Stimulated activated effector memory CD8-positive, alpha-beta T cell treated with anti-CD3 and anti-CD28 coated beads, Interleukin-12 subunit alpha, Interleukin-12 subunit beta, amount 100 ng/mL, for 72 hours (primary cell): Measurements from ENCODE around the gene TMEM63B.
"Not testable (repeated sequence)": the region's sequence is repeated elsewhere in the genome, so short reads cannot be mapped to it uniquely, and the experiment has no call there.

Experiments used
- ATAC-seq: fragments of 150-1000 bp; cut with Tn5 transposase; 2 replicates; pipeline ENCODE4 v1.10.0; 2021
- DNase-seq, 2 donors: peaks; one replicate each; pipeline ENCODE4 v3.0.0; 2021 to 2022; ENCODE audit warnings: low spot score in 2 of 2
- H3K27ac Mint-ChIP-seq: one replicate; pipeline ENCODE4 v1.8.0; 2022; ENCODE audit warnings: mild to moderate bottlenecking, mixed read lengths
- H3K36me3 Mint-ChIP-seq: one replicate; pipeline ENCODE4 v1.8.0; 2022; ENCODE audit warnings: mild to moderate bottlenecking, mixed read lengths
- H3K4me1 Mint-ChIP-seq: one replicate; pipeline ENCODE4 v1.8.0; 2022; ENCODE audit warnings: mixed read lengths
- H3K4me3 Mint-ChIP-seq: one replicate; pipeline ENCODE4 v1.8.0; 2022; ENCODE audit warnings: mild to moderate bottlenecking, mixed read lengths
- H3K9me3 Mint-ChIP-seq: one replicate; pipeline ENCODE4 v1.8.0; 2022; ENCODE audit warnings: mixed read lengths

Gene TMEM63B

DNA sequence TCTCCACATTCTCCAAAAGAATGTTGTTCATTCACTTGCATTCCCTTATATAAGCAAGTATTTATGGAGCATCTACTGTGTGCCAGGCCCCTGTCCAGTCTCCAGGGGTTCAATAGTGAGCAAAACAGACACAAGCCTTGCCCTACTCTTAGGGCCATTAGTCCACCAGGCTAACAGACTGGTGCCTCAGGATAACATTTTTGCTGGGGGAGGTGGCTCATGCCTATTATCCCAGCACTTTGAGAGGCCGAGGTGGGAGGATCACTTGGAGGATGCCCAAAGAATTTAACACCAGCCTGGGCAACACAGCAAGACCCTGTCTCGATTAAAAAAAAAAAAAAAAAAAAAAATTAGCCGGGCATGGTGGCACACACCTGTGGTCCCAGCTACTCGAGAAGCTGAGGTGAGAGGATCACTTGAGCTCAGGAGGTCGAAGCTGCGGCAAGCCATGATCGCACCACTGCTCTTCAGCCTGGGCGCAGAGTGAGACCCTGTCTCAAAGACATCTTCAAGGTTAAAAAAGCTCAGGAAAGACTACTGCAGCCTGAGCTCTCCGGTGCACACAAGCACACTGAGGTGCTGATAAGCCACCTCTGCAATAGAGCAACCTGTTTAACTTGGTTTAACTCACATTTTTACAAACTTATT, 51.2 kb downstream of the TMEM63B start:
- H3K27ac Mint-ChIP-seq: no peak overlapping the region
- ATAC-seq (no peak), DNase-seq (no peak)
- peaks cover 17% of the 10 kb centered on the region for H3K4me1 Mint-ChIP-seq
- H3K4me3 Mint-ChIP-seq: no peak overlapping the region
- peaks cover 6% of the 10 kb centered on the region for H3K36me3 Mint-ChIP-seq
- no peaks in the 10 kb centered on the region for H3K9me3 Mint-ChIP-seq

DNA sequence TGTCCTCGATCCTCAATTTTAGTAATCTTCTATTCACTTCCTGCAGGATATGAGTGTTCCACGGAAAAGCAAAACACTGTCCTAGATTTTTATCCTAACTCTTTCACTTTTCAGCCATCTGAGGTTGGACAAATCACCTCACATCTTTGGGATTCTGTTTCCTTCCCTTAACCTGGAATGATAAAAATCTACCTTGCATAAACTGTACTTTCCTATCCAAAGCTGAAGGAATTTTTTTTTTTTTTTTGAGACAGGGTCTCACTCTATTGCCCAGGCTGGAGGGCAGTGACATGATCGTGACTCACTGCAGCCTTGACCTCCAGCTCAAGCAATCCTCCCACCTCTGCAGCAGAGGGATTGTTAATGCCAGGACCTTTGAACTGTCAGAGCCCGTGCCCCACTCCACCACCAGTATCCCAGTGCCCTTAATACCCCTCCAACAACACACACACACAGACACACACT, 51.8 kb downstream of the TMEM63B start:
- ATAC-seq (no peak), DNase-seq (no peak)
- Mint-ChIP-seq H3K4me1 (peaks cover 17% of the 10 kb centered on the region), H3K27ac (no peak overlapping the region), H3K9me3 (no peaks in the 10 kb centered on the region), H3K4me3 (no peak overlapping the region), H3K36me3 (peaks cover 6% of the 10 kb centered on the region)

DNA sequence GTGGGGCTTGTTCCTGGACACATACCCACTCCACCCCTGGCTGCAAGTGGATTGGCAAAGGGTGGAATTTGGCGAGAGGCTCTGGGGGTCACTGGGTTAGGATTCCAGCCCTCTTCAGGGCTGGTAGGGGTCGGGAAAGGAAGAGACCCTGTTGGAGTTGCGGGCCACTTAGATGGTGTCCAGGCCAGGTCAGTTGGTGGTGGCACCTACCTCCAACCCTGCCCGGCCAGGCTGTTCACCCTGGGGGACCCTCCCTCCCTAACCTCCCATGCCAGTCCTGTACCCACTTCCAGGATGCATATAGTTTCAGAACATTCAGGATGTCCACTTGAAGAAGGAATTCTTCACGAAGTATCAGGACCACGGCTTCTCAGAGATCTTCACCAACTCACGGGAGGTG, 52.3 kb downstream of the TMEM63B start:
- no peak for DNase-seq

DNA sequence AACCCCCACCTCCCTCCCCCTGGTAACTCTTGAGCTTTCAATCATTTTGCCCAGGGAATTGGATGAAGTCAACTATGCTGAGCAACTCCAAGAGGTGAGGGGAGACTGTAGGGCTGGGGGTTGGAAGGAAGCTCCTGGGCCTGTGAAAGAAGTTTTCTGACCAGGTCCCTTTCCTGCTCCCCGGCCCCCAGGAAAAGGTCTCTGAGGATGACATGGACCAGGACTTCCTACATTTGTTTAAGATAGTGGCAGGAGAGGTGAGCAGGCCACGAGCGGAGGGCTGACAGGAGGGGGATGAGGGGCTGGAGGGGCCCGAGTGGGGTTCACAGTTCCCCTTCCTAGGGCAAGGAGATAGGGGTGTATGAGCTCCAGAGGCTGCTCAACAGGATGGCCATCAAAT, 53.1 kb downstream of the TMEM63B start:
- H3K9me3 Mint-ChIP-seq: no peaks in the 10 kb centered on the region
- ATAC-seq (no peak), DNase-seq (no peak)
- H3K4me1 Mint-ChIP-seq: peaks cover 17% of the 10 kb centered on the region
- peaks cover 6% of the 10 kb centered on the region for H3K36me3 Mint-ChIP-seq
- H3K27ac Mint-ChIP-seq: no peak overlapping the region
- H3K4me3 Mint-ChIP-seq: no peak overlapping the region

More for the DNA sequence above, 52.3 kb downstream of the TMEM63B start:
- no peak overlapping the region for H3K27ac Mint-ChIP-seq
- H3K4me1 Mint-ChIP-seq: peaks cover 17% of the 10 kb centered on the region
- no peaks in the 10 kb centered on the region for H3K9me3 Mint-ChIP-seq
- no peak for ATAC-seq
- peaks cover 6% of the 10 kb centered on the region for H3K36me3 Mint-ChIP-seq
- H3K4me3 Mint-ChIP-seq: no peak overlapping the region

DNA sequence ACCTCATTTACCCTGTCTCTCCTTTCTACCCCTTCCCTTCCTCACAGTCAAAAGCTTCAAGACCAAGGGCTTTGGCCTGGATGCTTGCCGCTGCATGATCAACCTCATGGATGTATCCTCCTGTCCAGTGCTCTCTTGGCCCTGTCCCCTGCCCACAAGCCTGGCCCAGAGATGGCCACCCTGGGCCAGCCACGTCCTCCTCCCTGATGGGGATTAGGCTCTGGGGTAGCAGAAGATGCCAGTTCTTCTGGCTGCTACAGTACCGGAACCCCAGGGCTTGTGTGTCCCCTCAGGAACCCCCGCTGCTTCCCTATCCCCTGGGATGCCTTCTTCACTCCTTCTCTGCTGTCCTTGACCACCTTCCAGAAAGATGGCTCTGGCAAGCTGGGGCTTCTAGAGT, 53.5 kb downstream of the TMEM63B start:
- Mint-ChIP-seq H3K4me3 (no peak overlapping the region), H3K36me3 (peaks cover 6% of the 10 kb centered on the region), H3K4me1 (peaks cover 18% of the 10 kb centered on the region), H3K9me3 (no peaks in the 10 kb centered on the region), H3K27ac (no peak overlapping the region)
- ATAC-seq (no peak), DNase-seq (no peak)

DNA sequence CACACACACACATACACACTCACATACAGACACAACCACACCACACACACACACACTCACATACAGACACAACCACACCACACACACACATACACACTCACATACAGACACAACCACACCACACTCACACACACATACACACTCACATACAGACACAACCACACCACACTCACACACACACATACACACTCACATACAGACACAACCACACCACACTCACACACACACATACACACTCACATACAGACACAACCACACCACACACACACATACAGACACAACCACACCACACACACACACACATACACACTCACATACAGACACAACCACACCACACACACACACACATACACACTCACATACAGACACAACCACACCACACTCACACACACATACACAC, 54.4 kb downstream of the TMEM63B start:
- not testable (repeated sequence) for H3K4me3 Mint-ChIP-seq, H3K9me3 Mint-ChIP-seq, DNase-seq, ATAC-seq, H3K27ac Mint-ChIP-seq, H3K36me3 Mint-ChIP-seq
- peaks cover 16% of the 10 kb centered on the region for H3K4me1 Mint-ChIP-seq

DNA sequence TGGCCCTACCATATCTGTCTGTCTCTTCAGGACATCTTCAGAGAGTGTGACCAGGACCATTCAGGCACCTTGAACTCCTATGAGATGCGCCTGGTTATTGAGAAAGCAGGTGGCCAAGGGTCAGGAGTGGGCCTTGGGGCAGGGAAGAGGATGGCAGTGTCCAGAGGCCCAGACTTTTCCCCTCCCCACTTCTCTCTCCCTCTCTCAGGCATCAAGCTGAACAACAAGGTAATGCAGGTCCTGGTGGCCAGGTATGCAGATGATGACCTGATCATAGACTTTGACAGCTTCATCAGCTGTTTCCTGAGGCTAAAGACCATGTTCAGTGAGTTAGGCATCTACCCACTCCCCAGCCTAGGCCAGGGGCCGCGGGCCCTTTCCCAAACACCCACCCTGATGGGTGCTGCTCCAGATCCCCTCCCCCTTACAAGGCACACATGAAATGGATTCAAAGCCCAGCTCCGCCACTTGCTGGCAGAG, 55.6 kb downstream of the TMEM63B start:
- DNase-seq (no peak), ATAC-seq (no peak)
- Mint-ChIP-seq H3K4me1 (peaks cover 8% of the 10 kb centered on the region), H3K4me3 (no peak overlapping the region), H3K36me3 (no peaks in the 10 kb centered on the region), H3K9me3 (no peaks in the 10 kb centered on the region), H3K27ac (no peak overlapping the region)

DNA sequence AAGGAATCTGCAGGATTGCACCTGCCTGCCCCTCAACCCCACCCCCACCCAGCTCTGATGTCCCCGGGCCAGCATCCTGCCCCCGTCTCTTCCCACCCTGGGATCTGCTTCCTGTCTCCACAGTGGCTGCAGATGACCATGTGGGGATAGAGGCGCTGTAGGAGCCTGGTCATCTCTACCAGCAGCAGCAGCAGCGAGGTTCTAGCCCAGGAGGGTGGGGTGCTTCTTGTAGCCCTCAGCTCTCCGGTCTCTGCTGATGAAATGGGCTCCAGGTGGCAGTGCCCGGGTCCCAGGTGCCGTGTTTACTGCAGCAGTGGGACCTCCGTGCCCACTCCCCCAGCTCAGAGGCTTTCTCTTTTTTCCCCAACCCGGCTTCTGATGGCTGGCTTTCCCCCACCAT, 56.4 kb downstream of the TMEM63B start:
- H3K36me3 Mint-ChIP-seq: no peaks in the 10 kb centered on the region
- ATAC-seq: no peak
- H3K4me1 Mint-ChIP-seq: peaks cover 8% of the 10 kb centered on the region
- H3K4me3 Mint-ChIP-seq: no peak overlapping the region
- H3K27ac Mint-ChIP-seq: no peak overlapping the region
- H3K9me3 Mint-ChIP-seq: no peaks in the 10 kb centered on the region
- DNase-seq: no peak

DNA sequence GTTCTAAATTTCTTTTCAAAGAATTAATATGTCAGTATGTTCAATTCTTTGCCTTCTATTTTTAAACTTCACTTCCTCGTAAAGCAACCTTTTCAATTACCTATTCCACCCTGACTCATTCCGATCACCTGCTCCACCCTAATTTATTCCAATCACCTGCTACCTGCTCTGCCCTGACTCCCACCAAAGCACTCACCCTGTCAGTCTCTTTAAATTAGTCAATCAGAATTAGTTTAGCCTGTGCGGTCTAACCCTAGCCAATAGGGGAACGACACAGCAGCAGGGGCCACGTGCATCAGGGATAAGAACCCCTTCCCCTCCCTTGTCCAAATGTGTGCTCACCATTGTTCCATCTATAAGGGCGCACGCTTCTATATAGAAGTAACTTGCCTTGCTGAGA, 58.0 kb downstream of the TMEM63B start:
- H3K4me3 Mint-ChIP-seq, H3K4me1 Mint-ChIP-seq, H3K27ac Mint-ChIP-seq, ATAC-seq, H3K36me3 Mint-ChIP-seq, H3K9me3 Mint-ChIP-seq, DNase-seq: not testable (repeated sequence)

DNA sequence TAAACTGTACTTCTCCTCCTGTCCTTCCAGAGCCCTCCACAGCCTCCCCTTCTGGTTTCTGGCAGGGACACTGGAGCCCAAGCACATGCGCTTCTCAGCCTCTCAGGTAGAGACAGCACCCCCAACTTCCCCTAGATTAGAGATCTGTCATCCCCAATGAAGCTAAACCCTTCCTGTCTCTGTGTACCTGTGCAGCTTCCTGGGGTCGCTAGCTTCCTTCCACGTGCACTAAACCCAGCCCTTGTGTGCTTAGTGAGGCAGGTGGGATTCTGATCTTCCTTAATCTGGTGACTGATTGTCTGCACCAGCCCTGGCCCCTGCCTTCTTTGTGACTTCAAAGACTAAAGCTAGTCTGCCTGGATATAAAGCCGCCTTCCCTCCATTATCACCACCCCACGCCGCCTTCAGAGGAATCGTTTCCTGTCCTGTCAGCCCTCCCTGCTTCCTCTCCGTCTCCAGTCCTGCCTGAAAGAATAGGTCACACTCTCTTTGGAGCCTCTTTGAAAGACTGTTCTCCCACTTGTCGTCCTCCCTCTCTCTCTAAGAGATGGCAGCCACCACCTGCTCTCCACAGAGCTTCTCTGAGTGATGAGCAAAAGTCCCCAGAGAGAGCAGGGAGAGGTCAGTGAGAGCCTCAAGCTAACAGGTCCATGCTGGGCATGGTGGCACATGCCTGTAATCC, 58.7 kb downstream of the TMEM63B start:
- ATAC-seq (no peak), DNase-seq (no peak)
- Mint-ChIP-seq H3K36me3 (no peaks in the 10 kb centered on the region), H3K9me3 (no peaks in the 10 kb centered on the region), H3K4me1 (peaks cover 8% of the 10 kb centered on the region), H3K27ac (peak overlapping the region; percentile 4), H3K4me3 (no peak overlapping the region)

DNA sequence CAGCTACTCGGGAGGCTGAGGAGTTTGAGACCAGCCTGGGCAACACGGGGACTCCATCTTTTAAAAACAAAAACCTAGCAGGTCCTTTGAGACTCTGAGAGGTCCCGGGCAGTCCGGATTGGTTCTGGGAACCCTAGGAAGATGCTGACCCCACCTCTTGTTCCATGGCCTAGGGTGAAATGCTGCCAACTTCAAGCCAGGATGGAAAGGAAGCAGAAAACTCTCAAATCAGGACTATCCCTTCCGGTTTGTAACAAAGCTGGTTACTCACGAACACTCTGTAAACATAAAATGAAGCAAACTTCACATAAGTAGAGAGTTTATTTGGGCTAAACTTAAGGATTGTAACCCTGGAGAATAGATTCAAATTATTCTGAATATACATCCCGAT, 59.3 kb downstream of the TMEM63B start:
- Mint-ChIP-seq H3K9me3 (no peaks in the 10 kb centered on the region), H3K36me3 (no peaks in the 10 kb centered on the region), H3K27ac (peak overlapping the region; percentile 4), H3K4me1 (peaks cover 8% of the 10 kb centered on the region), H3K4me3 (no peak overlapping the region)
- DNase-seq (no peak), ATAC-seq (no peak)

DNA sequence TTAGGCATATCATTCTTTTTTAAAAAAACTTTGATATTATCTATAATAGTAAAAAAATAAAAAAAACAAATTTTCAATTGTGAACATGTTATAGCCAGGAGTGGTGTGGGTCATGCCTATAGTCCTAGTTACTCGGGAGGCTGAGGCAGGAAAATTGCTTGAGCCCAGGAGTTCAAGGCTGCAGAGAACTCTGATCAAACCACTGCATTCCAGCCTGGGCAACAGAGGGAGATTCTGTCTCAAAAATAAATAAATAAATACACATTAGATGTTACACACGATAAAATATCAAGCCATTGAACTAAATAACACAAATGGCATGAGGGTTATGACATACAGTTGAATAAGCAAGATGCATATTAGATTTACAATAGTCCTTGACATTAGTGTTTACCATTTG, 61.5 kb downstream of the TMEM63B start:
- Mint-ChIP-seq H3K4me3 (no peak overlapping the region), H3K4me1 (peaks cover 17% of the 10 kb centered on the region), H3K36me3 (no peaks in the 10 kb centered on the region), H3K9me3 (no peaks in the 10 kb centered on the region), H3K27ac (no peak overlapping the region)
- ATAC-seq (no peak), DNase-seq (no peak)

DNA sequence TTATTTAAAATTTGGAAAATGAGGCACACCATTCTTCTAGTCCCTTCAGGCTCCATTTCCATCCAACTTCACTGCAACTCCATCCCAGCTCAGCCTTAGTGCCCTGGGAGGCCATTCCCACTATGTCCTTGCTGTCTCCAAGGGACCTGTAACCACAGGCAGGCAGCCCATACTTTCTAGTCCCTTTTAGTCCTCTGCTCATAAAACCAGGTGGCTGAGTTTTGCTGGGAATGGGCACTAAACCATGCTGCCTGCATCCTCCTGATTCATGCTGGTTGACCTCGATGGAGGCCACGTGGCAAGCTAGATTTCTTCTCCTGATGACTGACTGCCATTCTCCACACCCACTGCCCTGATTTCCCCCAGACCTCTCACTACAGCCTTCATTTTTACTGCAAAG, 61.9 kb downstream of the TMEM63B start:
- peaks cover 17% of the 10 kb centered on the region for H3K4me1 Mint-ChIP-seq
- H3K4me3 Mint-ChIP-seq: no peak overlapping the region
- ATAC-seq (peak; percentile 39), DNase-seq (no peak)
- no peaks in the 10 kb centered on the region for H3K9me3 Mint-ChIP-seq
- H3K27ac Mint-ChIP-seq: no peak overlapping the region
- no peaks in the 10 kb centered on the region for H3K36me3 Mint-ChIP-seq

DNA sequence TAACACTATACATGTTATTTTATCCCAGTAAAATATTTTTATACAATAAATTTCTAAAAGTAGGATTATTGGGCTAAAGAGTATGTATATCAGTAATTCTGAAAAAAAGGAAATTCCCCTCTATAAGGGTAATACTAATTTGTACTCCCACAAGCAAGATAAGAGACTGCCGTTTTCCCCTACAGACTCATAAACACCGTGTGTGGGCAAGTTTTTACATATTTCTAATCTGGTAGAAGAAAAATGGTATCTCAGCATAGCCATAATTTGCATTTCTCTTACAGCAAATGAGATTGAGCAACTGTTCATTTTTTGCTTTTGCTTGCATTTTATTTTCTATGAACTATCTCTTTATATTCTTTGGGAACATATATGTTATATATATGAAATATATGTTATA, 63.4 kb downstream of the TMEM63B start:
- DNase-seq (no peak), ATAC-seq (peak; percentile 81)
- Mint-ChIP-seq H3K36me3 (no peaks in the 10 kb centered on the region), H3K4me3 (no peak overlapping the region), H3K9me3 (no peaks in the 10 kb centered on the region), H3K4me1 (peaks cover 17% of the 10 kb centered on the region), H3K27ac (no peak overlapping the region)

DNA sequence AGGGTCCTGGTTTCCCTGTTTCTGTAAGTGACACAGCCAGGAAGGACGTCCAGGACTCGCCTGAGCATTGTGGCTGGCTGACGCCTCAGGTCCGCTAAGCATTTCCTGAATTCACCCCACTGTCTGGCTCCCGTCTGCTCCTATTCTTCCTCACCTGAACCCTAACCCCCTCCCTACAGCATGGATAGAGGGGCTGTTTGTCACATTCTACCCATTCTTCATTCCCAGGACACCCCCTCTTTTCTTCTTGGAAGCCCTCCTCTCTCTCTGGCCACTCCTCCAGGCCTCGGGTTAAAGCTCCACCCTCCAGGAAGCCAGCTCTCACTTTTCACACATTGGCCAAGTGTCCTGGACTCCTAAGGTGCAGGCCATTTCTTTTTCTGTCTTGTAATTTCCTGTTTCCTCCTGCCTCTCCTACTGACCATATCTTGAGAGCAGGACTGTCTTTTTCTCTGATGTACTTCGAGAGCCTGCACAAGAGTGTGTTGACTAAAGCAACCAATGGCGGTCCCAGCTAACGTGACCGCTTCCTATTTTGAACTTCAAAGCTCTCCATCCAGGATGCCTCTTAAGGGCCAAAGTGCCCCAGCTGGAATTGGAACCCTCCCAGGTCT, 65.2 kb downstream of the TMEM63B start:
- H3K4me1 Mint-ChIP-seq: peaks cover 9% of the 10 kb centered on the region
- peak overlapping the region; percentile 29 for H3K27ac Mint-ChIP-seq
- no peak for DNase-seq

More for the DNA sequence above, 65.2 kb downstream of the TMEM63B start:
- H3K4me3 Mint-ChIP-seq: no peak overlapping the region
- no peaks in the 10 kb centered on the region for H3K36me3 Mint-ChIP-seq
- no peak for ATAC-seq
- no peaks in the 10 kb centered on the region for H3K9me3 Mint-ChIP-seq
